GM10248 (cell line): ENCODE measurements around the gene CEP126.

Experiments
- CTCF ChIA-PET: fragments of 300-600 bp; sonication (Branson Sonifier 250); formaldehyde crosslinking; extraction: SDS; loops from one replicate; lab custom pipeline; 2021; ENCODE audit warnings: antibody characterized with exemption; lab: Yijun Ruan, JAX
- POLR2A ChIA-PET: fragments of 350-650 bp; sonication (Branson Sonifier 250); formaldehyde crosslinking; extraction: SDS; loops from one replicate; lab custom pipeline; 2020; ENCODE audit warnings: antibody characterized with exemption; lab: Yijun Ruan, JAX
- DNase-seq: peaks from one replicate; pipeline ENCODE4 v3.0.0; 2012; ENCODE audit errors: extremely low spot score
- TF ChIP-seq, protein P1 (sequence below): IDR thresholded peaks from 2 replicates; pipeline ENCODE4 v1.5.1; 2012; ENCODE audit warnings: mild to moderate bottlenecking, low read depth; ENCODE audit errors: extremely low read depth, missing control alignments, control extremely low read depth

CEP126 gene

DNA sequence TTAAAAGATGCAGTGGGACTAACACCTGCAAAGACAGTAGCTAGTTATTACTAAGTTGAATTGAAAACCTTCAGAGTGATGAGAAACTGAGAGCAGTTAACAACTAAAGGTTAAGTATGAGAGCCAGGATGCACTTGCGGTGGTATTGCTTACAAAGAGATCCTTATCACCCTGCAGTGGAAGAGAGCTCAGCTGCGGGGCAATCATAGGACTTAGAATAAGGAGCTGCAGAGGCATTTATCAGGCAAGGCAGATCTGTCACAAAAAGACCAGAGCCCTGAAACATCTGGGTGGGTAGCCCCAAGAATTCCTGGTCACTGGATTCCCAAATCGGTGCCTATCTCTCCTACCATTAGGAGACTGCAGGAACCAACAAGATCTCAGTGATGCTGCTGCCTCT, 98.1 kb downstream of the CEP126 start:
- CTCF ChIA-PET = interaction anchor here (1.0 to 1.5 kb wide), 2 partner anchors 35 to 152 kb away, joined by 3 read pairs; partner anchors contain the start of gene CFAP300
- POLR2A ChIA-PET = no interaction called here
- DNase-seq = no peak
- TF ChIP-seq, protein P1, sequence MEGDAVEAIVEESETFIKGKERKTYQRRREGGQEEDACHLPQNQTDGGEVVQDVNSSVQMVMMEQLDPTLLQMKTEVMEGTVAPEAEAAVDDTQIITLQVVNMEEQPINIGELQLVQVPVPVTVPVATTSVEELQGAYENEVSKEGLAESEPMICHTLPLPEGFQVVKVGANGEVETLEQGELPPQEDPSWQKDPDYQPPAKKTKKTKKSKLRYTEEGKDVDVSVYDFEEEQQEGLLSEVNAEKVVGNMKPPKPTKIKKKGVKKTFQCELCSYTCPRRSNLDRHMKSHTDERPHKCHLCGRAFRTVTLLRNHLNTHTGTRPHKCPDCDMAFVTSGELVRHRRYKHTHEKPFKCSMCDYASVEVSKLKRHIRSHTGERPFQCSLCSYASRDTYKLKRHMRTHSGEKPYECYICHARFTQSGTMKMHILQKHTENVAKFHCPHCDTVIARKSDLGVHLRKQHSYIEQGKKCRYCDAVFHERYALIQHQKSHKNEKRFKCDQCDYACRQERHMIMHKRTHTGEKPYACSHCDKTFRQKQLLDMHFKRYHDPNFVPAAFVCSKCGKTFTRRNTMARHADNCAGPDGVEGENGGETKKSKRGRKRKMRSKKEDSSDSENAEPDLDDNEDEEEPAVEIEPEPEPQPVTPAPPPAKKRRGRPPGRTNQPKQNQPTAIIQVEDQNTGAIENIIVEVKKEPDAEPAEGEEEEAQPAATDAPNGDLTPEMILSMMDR = no peak

DNA sequence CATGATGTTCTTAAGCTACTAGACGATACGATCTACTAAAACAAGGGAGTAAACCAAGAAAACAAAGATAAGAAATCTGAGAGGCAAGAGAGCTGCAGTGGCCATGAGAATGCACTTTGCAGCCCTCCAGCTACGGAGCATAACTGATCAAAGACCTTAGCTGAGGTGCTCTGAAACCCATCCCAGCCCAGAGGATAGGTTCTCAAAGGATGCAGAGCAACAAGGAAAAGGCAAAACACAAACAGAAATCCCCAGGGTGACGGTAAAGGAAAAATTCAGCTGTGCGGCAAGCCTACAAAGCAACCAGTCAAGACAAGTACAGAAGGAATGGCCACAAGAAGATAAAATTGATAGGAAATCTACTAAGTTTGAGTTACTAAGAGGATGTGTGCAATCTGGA, 99.9 kb downstream of the CEP126 start:
- CTCF ChIA-PET = interaction anchor here (0.9 to 1.7 kb wide), 2 partner anchors 8 to 154 kb away, joined by 3 to 9 read pairs; no protein-coding TSS in a partner anchor
- POLR2A ChIA-PET = no interaction called here
- TF ChIP-seq, protein P1 = no peak
- no peak for DNase-seq

DNA sequence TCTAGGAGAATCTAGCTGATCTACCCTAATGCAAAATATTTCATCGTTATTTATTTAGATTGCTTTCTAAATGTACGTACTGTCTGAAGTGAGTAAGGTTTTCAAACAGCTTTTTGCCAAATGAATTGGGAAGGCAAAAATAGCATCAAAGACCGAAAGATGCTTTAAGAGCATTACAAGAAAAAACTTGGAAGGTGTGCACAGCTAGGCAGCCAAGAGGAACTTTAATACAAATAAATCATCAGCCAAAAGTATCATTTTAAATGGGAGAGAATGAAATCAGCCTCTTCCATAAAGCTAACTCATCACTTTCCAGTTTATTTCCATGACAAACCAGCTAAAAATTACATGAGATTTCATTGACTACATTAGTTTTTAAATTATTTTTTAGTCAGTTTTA, 102.2 kb downstream of the CEP126 start:
- ChIA-PET CTCF (interaction anchor here (1.2 to 2.4 kb wide), 3 partner anchors 9 to 155 kb away, joined by 4 to 18 read pairs (median 4); no protein-coding TSS in a partner anchor), POLR2A (no interaction called here)
- TF ChIP-seq, protein P1 = no peak
- DNase-seq = no peak

DNA sequence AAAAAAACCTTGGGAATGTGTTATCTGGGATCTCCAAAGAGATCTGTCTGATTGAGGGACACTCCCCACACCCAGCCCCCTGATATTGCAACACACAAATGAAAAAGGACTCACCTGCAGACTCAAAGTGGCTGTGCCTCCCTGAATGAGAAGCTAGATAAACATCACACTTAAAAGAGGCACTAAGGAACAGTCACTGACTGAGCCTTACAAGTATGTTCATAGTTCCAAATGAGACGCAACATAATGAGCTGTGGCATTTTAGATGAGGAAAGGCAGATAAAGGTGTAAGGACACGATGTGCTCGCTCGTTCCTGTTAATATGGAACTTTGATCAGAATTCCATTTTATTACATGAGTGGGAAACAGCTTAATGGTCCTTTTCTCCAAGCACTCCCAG, 111.4 kb downstream of the CEP126 start:
- DNase-seq = no peak
- TF ChIP-seq, protein P1 = no peak
- ChIA-PET CTCF (interaction anchor here (1.1 to 4.9 kb wide), 2 partner anchors 19 to 53 kb away, joined by 3 to 24 read pairs; no protein-coding TSS in a partner anchor), POLR2A (no interaction called here)

DNA sequence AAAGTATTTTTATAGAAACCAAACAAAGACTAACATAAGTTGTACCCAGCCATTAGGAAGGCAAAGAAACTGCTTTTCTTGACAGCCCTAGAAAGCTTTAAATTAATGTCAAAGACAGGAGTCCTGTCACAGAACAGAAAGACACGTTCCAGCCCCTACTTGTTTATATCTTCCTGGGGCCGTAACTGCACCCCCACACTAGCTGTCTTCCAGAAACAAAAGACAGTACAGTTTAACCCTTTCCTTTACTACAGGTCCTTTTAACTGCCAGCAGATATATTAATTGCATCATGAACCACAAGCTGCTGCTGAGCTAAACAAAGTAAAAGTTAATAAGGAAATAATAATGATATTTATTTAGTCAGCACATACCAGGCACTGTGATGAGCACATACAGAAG, 112.1 kb downstream of the CEP126 start:
- POLR2A ChIA-PET = no interaction called here
- no peak for DNase-seq
- TF ChIP-seq, protein P1 = no peak
- CTCF ChIA-PET = interaction anchor here (1.1 to 4.9 kb wide), 2 partner anchors 20 to 53 kb away, joined by 3 to 24 read pairs; no protein-coding TSS in a partner anchor

DNA sequence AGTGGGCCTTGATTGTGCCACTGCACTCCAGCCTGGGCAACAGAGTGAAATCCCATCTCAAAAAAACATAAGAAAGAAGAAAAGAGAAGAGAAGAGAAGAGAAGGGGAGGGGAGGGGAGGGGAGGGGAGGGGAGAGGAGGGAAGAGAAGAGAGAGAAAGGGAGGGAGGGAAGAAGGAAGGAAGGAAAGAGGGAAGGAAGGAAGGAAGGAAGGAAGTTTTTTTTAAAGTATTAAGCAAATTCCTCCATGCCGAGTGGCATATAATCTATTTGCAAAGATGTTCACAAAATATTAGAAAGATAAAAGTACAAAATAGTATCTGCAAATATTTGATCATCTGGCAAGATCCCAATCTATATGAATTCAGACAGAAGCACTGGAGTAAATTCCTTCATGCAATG, 121.9 kb downstream of the CEP126 start:
- TF ChIP-seq, protein P1 = no peak
- ChIA-PET CTCF (no interaction called here), POLR2A (no interaction called here)
- DNase-seq = no peak
